HTERT RPE-1 (cell line): ENCODE data around the gene CIT.
"Not testable (repeated sequence)": the region's sequence is repeated elsewhere in the genome, so short reads cannot be mapped to it uniquely, and the experiment has no call there.

Source experiments
- in situ Hi-C: fragments of 300-500 bp; cut with MboI; formaldehyde crosslinking; loops from 4 replicates; pipeline ENCODE4 v1.14.3; 2020; ENCODE audit warnings: low sequenced_read_pairs

The CIT gene

DNA sequence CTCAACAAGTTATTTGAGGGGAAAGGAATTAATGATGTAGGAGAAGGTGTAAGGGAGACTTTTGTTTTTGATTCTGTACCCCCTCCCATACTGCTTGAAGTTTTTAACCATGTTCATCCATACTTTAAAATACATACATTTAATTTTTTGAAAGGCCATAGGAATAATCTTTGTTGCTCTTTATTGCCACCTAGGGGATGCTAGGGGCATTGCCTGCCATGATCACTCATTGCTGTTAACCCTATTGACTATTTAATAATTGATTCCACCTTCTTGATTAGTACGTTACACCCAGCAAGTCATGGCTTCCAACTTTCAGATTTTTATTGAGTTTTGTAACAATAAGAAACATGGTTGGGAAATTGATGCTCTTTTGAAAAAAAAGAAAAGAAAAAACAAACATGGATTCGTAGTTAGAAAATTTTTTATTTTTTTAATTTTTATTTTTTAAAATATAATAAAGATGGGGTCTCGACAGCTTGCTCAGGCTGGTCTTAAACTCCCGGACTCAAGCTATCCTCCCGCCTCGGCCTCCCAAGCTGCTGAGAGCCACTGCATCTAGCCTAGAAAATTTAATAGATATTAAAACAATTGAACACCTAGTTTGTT is 217.7 kb downstream of the CIT start:
- in situ Hi-C loops, result no loop called here

DNA sequence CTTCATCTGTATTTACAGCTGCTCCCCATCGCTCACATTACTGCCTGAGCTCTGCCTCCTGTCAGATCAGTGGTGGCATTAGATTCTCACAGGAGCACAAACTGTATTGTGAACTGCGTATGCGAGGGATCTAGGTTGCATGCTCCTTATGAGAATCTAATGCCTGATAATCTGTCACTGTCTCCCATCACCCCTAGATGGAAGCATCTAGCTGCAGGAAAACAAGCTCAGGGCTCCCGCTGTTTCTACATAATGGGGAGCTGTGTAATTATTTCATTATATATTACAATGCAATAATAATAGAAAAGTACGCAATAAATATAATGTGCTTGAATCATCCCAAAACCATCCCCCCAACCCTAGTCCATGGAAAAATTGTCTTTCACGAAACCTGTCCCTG is 219.0 kb downstream of the CIT start:
- in situ Hi-C loops, result not testable (repeated sequence)

DNA sequence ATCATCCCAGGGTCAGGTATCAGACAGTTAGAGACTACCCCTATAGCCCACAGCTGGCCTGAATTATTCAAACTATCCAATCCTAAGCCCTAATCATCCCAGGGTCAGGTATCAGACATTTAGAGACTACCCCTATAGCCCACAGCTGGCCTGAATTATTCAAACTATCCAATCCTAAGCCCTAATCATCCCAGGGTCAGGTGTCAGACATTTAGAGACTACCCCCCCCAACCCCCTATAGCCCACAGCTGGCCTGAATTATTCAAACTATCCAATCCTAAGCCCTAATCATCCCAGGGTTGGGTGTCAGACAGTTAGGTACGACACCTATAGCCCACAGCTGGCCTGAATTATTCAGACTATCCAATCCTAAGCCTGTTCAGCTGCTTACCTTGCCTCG is 220.1 kb downstream of the CIT start:
- in situ Hi-C loops, result not testable (repeated sequence)

DNA sequence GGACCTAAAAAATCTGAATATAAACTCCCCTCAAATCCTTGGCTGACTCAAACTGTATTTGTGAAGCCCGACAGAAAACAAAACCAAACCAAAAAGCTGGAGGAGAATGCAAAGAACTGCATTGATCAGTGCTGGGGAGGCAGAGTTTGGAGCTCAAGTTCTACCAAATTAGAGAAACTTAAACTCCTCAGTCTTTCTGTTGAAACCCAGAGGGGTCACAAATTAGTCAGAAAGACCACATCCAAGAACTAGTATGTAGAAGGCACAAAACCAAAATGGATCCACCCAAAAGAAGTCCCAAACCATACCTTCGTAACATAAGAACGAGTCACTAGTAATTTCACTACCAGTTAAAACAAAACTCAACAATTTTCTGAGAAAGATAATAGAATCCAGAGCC is 224.5 kb downstream of the CIT start:
- in situ Hi-C loops, result no loop called here

DNA sequence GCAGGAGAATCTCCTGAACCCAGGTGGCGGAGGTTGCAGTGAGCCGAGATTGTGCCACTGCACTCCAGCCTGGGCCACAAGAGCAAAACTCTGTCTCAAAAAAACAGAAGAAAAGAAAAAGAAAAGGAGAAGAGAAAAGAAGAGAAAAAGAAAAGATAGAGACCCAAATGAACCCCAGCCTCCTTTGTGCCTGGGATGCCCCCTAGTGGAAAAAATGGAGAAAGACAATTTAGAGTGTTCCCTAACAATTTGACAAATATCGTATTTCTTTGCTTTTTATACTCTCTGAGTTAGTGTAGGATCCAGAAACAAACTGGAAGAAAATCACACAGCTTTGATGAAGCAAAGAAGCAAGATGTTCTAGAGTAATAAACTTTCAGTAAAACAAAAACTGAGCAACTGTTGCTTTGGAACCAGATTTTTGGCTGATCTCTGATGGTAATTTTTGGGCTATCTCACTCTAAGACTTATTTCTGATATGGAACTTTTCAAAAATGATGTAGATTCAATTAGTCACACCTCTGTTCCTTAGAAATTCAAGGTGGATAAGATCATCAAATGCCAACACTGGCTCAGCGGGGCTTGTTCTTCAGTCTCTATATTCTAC is 227.8 kb downstream of the CIT start:
- in situ Hi-C loops, result no loop called here

DNA sequence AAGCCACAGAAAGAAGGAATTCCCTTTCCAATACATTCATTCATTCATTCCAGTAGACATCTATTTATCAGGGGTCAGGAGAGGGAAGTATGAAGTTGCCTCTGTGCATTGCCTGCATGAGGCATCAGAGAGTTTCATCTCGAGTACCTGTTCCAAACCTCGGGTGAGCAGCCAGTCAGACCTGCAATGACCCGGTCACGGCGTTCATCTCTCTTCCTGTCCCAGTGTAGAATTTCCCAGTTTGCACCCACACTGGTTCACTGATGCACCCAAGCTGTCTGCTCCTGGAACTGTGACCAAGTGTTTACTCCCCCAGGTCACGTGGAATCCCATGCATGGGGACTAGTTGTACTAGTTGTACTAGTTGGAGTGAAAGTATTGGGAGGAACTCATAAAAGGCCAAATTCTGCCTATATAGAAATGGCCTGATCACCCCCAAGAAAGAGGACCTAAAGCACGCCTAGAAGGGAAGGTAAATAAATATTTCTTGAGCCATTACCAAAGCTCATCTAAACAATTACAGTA is 231.5 kb downstream of the CIT start:
- in situ Hi-C loops, result no loop called here

DNA sequence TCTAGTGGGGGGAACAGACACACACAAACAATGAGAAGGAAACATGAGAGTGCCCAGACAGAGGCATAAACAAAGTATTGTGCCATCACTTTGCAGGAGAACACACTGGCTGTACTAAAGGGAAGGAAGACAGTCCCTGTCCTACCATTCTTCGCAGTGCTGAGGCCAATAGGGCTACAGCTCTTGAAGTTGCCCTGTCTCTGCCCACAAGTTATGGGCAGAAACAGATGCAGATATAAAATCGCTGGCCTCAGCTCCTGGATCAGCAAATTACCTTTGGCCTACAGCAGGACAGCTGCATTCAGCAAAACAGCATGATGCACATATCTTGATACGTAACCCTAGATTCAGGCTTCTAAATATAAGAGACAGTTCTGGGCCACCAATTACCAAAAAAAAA is 232.2 kb downstream of the CIT start:
- in situ Hi-C loops, result no loop called here

DNA sequence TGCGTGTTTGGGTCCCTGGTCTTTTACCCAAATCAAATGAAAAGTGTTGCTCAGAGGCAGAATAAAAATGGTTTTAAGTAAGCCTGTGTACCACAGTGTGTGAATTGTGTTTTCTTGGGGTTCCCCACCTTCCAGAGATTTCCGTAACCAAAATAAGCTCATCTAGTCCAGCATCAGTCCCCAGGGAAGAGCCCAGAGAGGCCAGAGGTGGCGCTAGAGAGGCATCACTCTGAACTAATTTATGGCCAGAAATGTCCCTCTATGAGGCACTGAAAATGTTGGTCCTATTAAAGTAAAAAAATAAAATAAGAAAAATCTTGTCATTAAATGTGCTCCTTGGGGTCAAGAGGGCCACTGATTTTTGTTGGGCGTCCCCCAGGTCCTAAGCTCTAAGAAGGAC is 234.1 kb downstream of the CIT start:
- in situ Hi-C loops, result no loop called here
